Measurements from ENCODE around the gene DDX24.

DDX24 gene

GRCh38 chr14:94117856-94118255, 36.9 kb upstream of the DDX24 start:
- H3K27ac ChIP-seq: no peak overlapping the region
- H3K4me1 ChIP-seq (ENCODE audit: control insufficient read depth in 1 of 2, insufficient read depth in 1 of 2, low read depth in 1 of 2, low read length in 1 of 2): no peaks in the 10 kb centered on the region
- H3K4me3 ChIP-seq (ENCODE audit: low read depth in 1 of 2, low read length in 1 of 2): no peak overlapping the region
- no peaks in the 10 kb centered on the region for H3K9me3 ChIP-seq
- peaks cover 43% of the 10 kb centered on the region for H3K27me3 ChIP-seq
- TF ChIP-seq CTCF (IDR thresholded peaks at IDR 0.05): no peak
- no peaks in the 10 kb centered on the region for H3K36me3 ChIP-seq

- H3K36me3 ChIP-seq: no peaks in the 10 kb centered on the region
- no peaks in the 10 kb centered on the region for H3K4me1 ChIP-seq (ENCODE audit: control insufficient read depth in 1 of 2, insufficient read depth in 1 of 2, low read depth in 1 of 2, low read length in 1 of 2)
- H3K27ac ChIP-seq: no peak overlapping the region
- no peak for TF ChIP-seq CTCF (IDR thresholded peaks at IDR 0.05)
- no peaks in the 10 kb centered on the region for H3K9me3 ChIP-seq
- no peak overlapping the region for H3K4me3 ChIP-seq (ENCODE audit: low read depth in 1 of 2, low read length in 1 of 2)
- peaks cover 36% of the 10 kb centered on the region for H3K27me3 ChIP-seq
Observed at GRCh38 chr14:94116701-94117100, 35.7 kb upstream of the DDX24 start.

GRCh38 chr14:94115631-94116030, 34.6 kb upstream of the DDX24 start:
- peaks cover 36% of the 10 kb centered on the region for H3K27me3 ChIP-seq
- TF ChIP-seq CTCF (IDR thresholded peaks at IDR 0.05): no peak
- H3K36me3 ChIP-seq: no peaks in the 10 kb centered on the region
- H3K27ac ChIP-seq: no peak overlapping the region
- no peak overlapping the region for H3K4me3 ChIP-seq (ENCODE audit: low read depth in 1 of 2, low read length in 1 of 2)
- no peaks in the 10 kb centered on the region for H3K4me1 ChIP-seq (ENCODE audit: control insufficient read depth in 1 of 2, insufficient read depth in 1 of 2, low read depth in 1 of 2, low read length in 1 of 2)
- H3K9me3 ChIP-seq: no peaks in the 10 kb centered on the region

GRCh38 chr14:94115058-94115591, 34.1 kb upstream of the DDX24 start:
- H3K4me3 ChIP-seq (ENCODE audit: low read depth in 1 of 2, low read length in 1 of 2): no peak overlapping the region
- TF ChIP-seq CTCF (IDR thresholded peaks at IDR 0.05): no peak
- H3K4me1 ChIP-seq (ENCODE audit: control insufficient read depth in 1 of 2, insufficient read depth in 1 of 2, low read depth in 1 of 2, low read length in 1 of 2): no peaks in the 10 kb centered on the region
- no peaks in the 10 kb centered on the region for H3K9me3 ChIP-seq
- H3K36me3 ChIP-seq: no peaks in the 10 kb centered on the region
- H3K27ac ChIP-seq: no peak overlapping the region
- H3K27me3 ChIP-seq: peaks cover 36% of the 10 kb centered on the region

GRCh38 chr14:94114589-94115057, 33.6 kb upstream of the DDX24 start:
- TF ChIP-seq CTCF (IDR thresholded peaks at IDR 0.05): no peak
- H3K4me1 ChIP-seq (ENCODE audit: control insufficient read depth in 1 of 2, insufficient read depth in 1 of 2, low read depth in 1 of 2, low read length in 1 of 2): no peaks in the 10 kb centered on the region
- peaks cover 36% of the 10 kb centered on the region for H3K27me3 ChIP-seq

More at GRCh38 chr14:94114589-94115057, 33.6 kb upstream of the DDX24 start:
- Histone ChIP-seq H3K9me3 (no peaks in the 10 kb centered on the region), H3K36me3 (no peaks in the 10 kb centered on the region), H3K27ac (no peak overlapping the region), H3K4me3 (ENCODE audit: low read depth in 1 of 2, low read length in 1 of 2) (no peak overlapping the region)
